HUES64 (cell line): Measurements from ENCODE around the gene ST6GALNAC1.

Source experiments
- H3K27ac ChIP-seq: 2 replicates; pipeline ENCODE4 v1.7.0; 2013; ENCODE audit warnings: low read depth, low read length, inconsistent platforms
- H3K27me3 ChIP-seq: 2 replicates; pipeline ENCODE4 v1.6.1; 2013; ENCODE audit warnings: mild to moderate bottlenecking, low read length; ENCODE audit not compliant: insufficient read depth
- H3K36me3 ChIP-seq: 2 replicates; pipeline ENCODE4 v1.6.1; 2013; ENCODE audit warnings: mild to moderate bottlenecking, low read length; ENCODE audit not compliant: insufficient read depth
- H3K4me1 ChIP-seq: 2 replicates; pipeline ENCODE4 v1.6.1; 2013; ENCODE audit warnings: mild to moderate bottlenecking, low read length, moderate library complexity; ENCODE audit not compliant: insufficient read depth
- H3K4me3 ChIP-seq: 2 replicates; pipeline ENCODE4 v1.5.1; 2013; ENCODE audit warnings: mild to moderate bottlenecking, low read length, moderate library complexity
- H3K9ac ChIP-seq: 2 replicates; pipeline ENCODE4 v1.6.1; 2013; ENCODE audit warnings: mild to moderate bottlenecking, low read depth, low read length
- H3K9me3 ChIP-seq: 2 replicates; pipeline ENCODE4 v1.6.1; 2013; ENCODE audit warnings: low read depth, low read length; ENCODE audit not compliant: insufficient read depth
- WGBS: fragments of 150-250, 120-280 bp; methylation state at CpG from one replicate; pipeline ENCODE4 v1.1.7; 2013; ENCODE audit warnings: missing lambda C conversion rate; 5-methylcytosine and 5-hydroxymethylcytosine counted together

ST6GALNAC1 gene

DNA sequence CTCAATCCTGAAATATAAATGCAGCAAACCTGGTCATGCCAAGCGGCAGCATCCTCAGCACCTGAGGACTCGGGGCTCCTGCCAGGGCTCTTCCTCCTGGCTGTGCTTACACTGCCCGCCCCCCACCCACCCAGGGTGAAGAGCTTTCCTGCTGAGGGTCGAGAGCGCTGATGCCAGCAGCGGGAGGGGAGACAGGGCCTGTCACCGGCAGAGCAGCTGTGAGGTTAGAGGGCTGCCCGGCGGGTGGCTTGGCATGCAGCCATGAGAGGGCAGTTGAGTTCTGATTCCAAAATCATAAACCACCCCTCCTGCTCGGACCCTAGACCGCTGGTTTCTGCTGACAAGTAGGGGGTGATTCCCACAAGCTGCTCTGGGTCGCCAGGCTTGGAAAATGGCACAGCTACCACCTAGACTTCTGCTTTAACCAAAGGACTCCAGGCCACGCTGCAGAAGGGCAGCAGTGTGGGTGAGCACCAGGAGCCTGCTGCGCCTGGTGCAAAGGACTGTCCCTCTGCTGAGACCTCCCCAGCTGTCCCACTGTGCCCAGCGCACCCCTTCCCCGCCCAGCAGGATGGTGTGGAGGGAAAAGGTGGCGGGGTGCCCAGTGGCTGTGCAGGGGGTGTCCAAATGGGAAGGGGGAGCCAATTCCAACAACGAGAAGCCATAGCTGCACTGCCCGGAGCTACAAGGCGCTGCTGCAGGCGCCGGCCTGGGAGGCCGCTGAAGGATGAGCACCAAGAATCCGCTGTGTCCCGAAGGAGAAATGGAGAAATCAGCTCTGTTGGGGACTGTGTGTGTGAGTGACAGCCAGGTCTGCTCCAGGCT is 40.6 kb upstream of the ST6GALNAC1 start:
- Histone ChIP-seq H3K4me1 (peaks cover 7% of the 10 kb centered on the region), H3K9ac (no peak overlapping the region), H3K27ac (no peak overlapping the region), H3K36me3 (no peaks in the 10 kb centered on the region), H3K9me3 (no peaks in the 10 kb centered on the region), H3K4me3 (no peak overlapping the region), H3K27me3 (no peaks in the 10 kb centered on the region)
- 91% methylated on average over 25 of the region's 25 CpGs for WGBS

DNA sequence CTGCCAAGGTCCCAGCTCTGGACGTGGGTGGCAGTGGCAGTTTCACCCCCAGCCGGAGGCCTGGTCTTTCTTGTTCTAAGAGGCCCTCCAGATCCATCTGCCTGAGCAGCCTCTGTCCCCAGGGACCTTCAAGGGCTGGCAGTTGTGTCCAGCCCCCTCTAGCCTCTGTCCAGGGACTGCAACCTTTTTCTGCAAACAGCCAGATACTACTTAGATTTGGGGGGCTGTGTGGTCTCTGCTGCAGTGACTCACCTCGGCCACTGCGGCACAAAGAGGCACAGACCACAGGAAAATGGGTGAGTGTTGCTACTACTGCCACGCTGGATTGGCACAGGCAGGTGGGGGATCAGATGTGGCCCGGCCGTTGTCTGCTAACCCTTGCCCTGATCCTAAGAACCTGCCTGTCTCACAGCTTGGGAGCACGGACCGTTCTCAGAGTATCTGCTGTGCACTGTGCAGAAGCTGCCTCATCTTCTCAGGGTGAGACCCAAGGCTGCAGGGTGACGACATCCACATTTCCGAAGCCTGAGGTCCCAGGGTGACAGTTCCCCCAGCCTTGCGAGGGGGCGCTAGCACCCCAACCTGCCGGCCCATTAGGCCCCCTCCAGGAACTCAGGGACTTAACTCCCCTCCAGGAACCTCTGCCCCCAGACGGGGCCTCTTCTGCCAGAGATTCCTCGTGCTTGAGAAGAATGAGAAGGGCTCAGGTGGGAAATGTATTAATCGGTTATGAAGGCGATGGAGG is 39.6 kb upstream of the ST6GALNAC1 start:
- H3K4me3 ChIP-seq, result no peak overlapping the region
- peaks cover 7% of the 10 kb centered on the region for H3K4me1 ChIP-seq
- 81% methylated on average over 18 of the region's 18 CpGs for WGBS
- no peak overlapping the region for H3K27ac ChIP-seq
- H3K27me3 ChIP-seq, result no peaks in the 10 kb centered on the region
- H3K9me3 ChIP-seq, result no peaks in the 10 kb centered on the region
- no peak overlapping the region for H3K9ac ChIP-seq
- H3K36me3 ChIP-seq, result no peaks in the 10 kb centered on the region

- peaks cover 7% of the 10 kb centered on the region for H3K4me1 ChIP-seq
- 94% methylated on average over 12 of the region's 12 CpGs for WGBS
- H3K9ac ChIP-seq, result no peak overlapping the region
- no peaks in the 10 kb centered on the region for H3K27me3 ChIP-seq
- H3K4me3 ChIP-seq, result no peak overlapping the region
- no peaks in the 10 kb centered on the region for H3K36me3 ChIP-seq
- no peaks in the 10 kb centered on the region for H3K9me3 ChIP-seq
- no peak overlapping the region for H3K27ac ChIP-seq
Measured at GRCh38 chr17:76682296-76682695, 38.7 kb upstream of the ST6GALNAC1 start.

DNA sequence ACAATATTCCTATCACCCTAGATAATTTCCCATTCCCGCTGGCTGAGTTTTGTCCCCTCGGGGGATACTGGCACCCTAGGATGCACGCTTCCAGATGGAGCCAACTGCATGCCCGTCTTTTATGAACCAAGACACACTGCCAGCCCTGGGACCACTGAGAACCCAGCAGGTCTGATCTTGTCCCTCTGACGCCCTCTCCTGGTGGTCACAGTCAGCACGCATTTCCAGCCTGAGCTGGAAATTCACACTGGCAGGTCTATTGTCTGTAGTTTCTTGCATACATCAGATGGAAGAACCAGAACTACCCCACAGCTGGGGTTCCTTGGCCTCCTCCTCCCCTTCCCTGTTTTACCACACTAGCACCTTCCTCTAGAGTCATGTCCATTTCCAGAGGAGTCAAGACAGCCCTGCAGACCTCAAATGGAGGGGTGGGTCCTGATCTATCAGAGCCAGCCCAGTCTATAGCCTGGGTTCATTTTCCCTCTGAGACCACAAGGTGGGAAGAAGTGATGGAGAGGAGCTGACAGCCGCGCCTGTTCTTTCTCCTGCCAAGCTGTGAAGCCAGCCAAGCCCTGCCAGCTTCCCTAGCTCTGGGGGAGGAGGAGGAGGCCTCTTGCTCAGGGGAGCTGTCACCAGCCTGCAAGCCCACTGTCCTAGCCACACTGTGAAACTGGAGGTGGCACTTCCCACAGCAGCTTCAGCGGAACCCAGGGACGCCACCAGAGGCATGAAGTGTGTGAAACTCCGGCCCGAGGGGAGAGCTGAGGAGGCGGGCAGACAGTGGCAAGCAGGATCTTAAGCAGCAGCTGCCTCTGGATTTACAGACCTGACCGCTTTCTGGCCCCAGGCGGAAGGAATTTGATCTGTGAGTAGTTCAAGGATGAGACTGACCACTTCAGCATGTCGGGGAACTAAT is 37.9 kb upstream of the ST6GALNAC1 start:
- no peak overlapping the region for H3K27ac ChIP-seq

DNA sequence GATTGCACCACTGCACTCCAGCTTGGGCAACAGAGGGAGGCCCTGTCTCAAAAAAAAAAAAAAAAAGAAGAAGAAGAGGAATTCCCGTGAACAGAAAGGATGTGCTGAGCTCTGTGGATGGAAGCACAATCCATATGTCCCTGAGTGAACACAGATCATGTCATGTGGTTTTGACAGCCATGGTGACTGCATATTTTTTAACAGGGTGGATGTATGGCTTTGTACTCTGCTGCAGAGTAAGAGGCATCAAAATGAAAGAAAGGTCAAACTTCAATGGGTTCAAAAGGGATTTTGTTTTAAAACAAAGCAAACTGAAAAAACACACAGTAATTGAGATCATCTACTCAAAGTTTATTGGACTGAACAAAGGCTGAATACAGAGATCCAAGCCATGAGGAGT is 35.7 kb upstream of the ST6GALNAC1 start:
- H3K36me3 ChIP-seq, result no peaks in the 10 kb centered on the region
- no peaks in the 10 kb centered on the region for H3K9me3 ChIP-seq
- H3K9ac ChIP-seq, result no peak overlapping the region
- peaks cover 7% of the 10 kb centered on the region for H3K4me1 ChIP-seq
- H3K27ac ChIP-seq, result no peak overlapping the region
- H3K27me3 ChIP-seq, result no peaks in the 10 kb centered on the region
- 84% methylated on average over 1 of the region's 1 CpG for WGBS
- H3K4me3 ChIP-seq, result no peak overlapping the region

More for the DNA sequence above, 37.9 kb upstream of the ST6GALNAC1 start:
- H3K9me3 ChIP-seq, result no peaks in the 10 kb centered on the region
- H3K4me3 ChIP-seq, result no peak overlapping the region
- H3K27me3 ChIP-seq, result no peaks in the 10 kb centered on the region
- H3K4me1 ChIP-seq, result peaks cover 7% of the 10 kb centered on the region
- H3K36me3 ChIP-seq, result no peaks in the 10 kb centered on the region
- WGBS, result 67% methylated on average over 16 of the region's 16 CpGs
- H3K9ac ChIP-seq, result no peak overlapping the region

DNA sequence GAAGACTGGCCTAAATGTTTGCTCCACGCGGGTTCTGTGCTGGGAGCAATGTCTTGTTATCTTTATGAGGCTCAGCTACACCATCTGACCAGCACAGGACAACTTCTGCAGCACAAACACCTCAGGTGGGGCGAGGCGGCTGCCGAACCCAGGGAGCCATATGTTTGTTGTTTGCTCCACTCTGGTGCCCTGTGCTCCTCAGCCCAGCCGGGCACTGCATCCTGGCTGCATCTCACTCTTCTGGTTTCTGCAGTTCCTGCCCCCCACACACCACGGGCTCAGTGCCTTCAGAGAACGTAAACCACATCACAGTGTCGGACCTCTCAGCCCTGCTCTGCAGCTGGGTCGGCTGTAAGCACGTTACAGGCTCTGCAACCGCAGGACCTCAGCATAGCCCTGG is 34.8 kb upstream of the ST6GALNAC1 start:
- H3K27ac ChIP-seq, result no peak overlapping the region
- 84% methylated on average over 12 of the region's 12 CpGs for WGBS
- H3K9ac ChIP-seq, result no peak overlapping the region

DNA sequence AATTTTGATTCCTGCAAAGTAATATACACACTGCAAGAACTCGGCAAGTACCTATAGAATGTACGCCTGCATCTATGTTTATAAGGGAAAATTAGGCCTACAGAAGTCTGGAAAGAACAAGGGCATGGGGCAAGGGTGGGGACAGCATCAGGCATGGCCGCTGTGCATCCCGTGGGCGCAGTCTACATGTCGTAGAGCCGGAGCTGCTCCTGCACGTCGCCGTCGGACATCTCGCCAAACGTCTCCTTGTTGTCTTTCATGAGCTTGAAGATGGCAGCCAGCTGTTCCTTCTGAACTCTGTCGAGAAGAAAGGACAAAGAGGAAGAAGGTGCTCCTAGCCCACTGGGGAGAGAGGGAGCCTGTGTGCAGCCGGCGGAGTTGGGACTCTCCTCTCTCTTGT is 33.8 kb upstream of the ST6GALNAC1 start:
- Histone ChIP-seq H3K4me1 (peaks cover 4% of the 10 kb centered on the region), H3K36me3 (no peaks in the 10 kb centered on the region), H3K27me3 (no peaks in the 10 kb centered on the region), H3K9ac (no peak overlapping the region), H3K9me3 (no peaks in the 10 kb centered on the region), H3K27ac (no peak overlapping the region), H3K4me3 (no peak overlapping the region)
- 94% methylated on average over 16 of the region's 16 CpGs for WGBS

More for the DNA sequence above, 34.8 kb upstream of the ST6GALNAC1 start:
- Histone ChIP-seq H3K27me3 (no peaks in the 10 kb centered on the region), H3K4me1 (peaks cover 2% of the 10 kb centered on the region; the same call in 1 of the 2 replicates), H3K36me3 (no peaks in the 10 kb centered on the region), H3K9me3 (no peaks in the 10 kb centered on the region), H3K4me3 (no peak overlapping the region)

GRCh38 chr17:76676629-76677028 is 33.1 kb upstream of the ST6GALNAC1 start:
- Histone ChIP-seq H3K27ac (no peak overlapping the region), H3K4me3 (no peak overlapping the region), H3K36me3 (no peaks in the 10 kb centered on the region), H3K27me3 (no peaks in the 10 kb centered on the region), H3K9ac (no peak overlapping the region), H3K9me3 (no peaks in the 10 kb centered on the region), H3K4me1 (peaks cover 5% of the 10 kb centered on the region)
- WGBS, result 96% methylated on average over 6 of the region's 6 CpGs

- H3K4me3 ChIP-seq, result no peak overlapping the region
- H3K27ac ChIP-seq, result no peak overlapping the region
- H3K9ac ChIP-seq, result no peak overlapping the region
- H3K4me1 ChIP-seq, result peaks cover 11% of the 10 kb centered on the region
- no peaks in the 10 kb centered on the region for H3K27me3 ChIP-seq
- no peaks in the 10 kb centered on the region for H3K9me3 ChIP-seq
- no peaks in the 10 kb centered on the region for H3K36me3 ChIP-seq
- 91% methylated on average over 6 of the region's 6 CpGs for WGBS
Measured at GRCh38 chr17:76675648-76676047, 32.1 kb upstream of the ST6GALNAC1 start.

DNA sequence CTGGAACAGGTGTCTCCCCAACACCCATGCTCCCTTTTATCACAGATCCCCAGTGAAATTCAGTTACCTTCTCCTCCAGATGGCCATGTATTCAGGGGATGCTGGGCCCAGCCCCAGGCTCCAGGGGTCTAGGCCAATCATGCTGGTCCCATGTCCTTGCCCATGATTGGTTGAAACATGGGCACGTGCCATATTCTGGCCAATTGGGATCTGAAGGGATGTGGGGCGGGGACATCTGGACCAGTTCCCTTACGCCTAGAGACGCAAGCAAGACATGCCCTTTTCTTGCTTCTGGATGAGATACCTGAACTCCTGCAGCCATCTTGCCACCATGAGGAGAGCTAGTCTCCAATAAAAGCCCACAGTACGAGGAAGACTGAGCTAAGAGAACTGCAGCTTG is 31.0 kb upstream of the ST6GALNAC1 start:
- 92% methylated on average over 5 of the region's 5 CpGs for WGBS
- Histone ChIP-seq H3K4me3 (no peak overlapping the region), H3K4me1 (peaks cover 14% of the 10 kb centered on the region), H3K9ac (no peak overlapping the region), H3K36me3 (no peaks in the 10 kb centered on the region), H3K9me3 (no peaks in the 10 kb centered on the region), H3K27me3 (no peaks in the 10 kb centered on the region), H3K27ac (no peak overlapping the region)

DNA sequence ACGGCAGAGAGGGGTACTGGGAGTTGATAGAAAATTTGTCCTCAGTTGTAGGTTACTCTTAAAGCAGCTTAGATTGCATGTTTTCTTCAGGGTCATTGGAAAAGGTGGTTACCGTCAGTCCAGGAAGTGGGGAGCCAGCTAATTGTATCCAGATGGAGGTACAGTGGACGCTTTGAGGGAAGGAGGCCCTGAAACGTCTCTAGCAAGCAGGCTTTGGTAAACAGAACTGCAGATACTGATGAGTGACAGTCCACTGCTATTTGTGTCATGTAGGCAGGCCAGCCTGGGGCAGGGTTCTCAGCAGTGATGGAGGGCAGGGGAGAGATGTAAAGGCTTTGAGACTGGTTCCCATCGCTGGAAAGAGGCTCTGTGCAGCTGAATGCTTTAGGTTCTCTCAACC is 30.2 kb upstream of the ST6GALNAC1 start:
- H3K27me3 ChIP-seq, result no peaks in the 10 kb centered on the region
- peaks cover 14% of the 10 kb centered on the region for H3K4me1 ChIP-seq
- H3K9me3 ChIP-seq, result no peaks in the 10 kb centered on the region
- WGBS, result 88% methylated on average over 5 of the region's 5 CpGs
- no peak overlapping the region for H3K9ac ChIP-seq
- H3K4me3 ChIP-seq, result no peak overlapping the region
- H3K27ac ChIP-seq, result no peak overlapping the region
- H3K36me3 ChIP-seq, result no peaks in the 10 kb centered on the region
